Measurements from ENCODE around the gene RIOX2. TPM values are rescaled to one million over a fixed set of nuclear protein-coding genes. Genes with fewer than 3 reads are reported as not detected.

Gene RIOX2
- total RNA-seq, 1 donor from 2014 or later, result 24.0 TPM

DNA sequence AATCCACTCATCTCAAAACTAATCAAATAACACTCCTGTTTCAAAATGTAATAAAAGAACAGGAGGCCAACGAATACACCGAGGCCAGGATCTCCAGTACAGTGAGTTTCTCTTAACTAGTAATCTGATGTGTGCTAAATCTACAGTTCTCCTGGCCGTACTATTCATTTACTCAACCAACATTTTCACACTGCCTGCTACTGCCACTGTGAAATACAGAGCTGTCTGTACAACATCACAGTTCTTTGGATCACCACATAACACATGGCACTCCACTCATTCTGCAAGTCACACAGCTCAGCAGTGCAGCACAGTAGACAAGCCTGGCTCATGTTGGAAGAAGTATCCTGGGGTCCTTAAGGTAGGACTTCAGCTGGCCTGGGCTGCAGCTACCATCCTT, 21.9 kb downstream of the RIOX2 start:
- no peak for DNase-seq (ENCODE audit: extremely low spot score, unreplicated experiment)
- Mint-ChIP-seq H3K27ac (ENCODE audit: unreplicated experiment) (no peak overlapping the region), H3K9me3 (ENCODE audit: unreplicated experiment) (no peaks in the 10 kb centered on the region), H3K4me1 (ENCODE audit: unreplicated experiment) (no peaks in the 10 kb centered on the region), H3K4me3 (ENCODE audit: unreplicated experiment) (no peak overlapping the region), H3K36me3 (ENCODE audit: unreplicated experiment) (peaks cover 54% of the 10 kb centered on the region), H3K27me3 (ENCODE audit: unreplicated experiment) (no peaks in the 10 kb centered on the region)
- TF ChIP-seq, protein P1, sequence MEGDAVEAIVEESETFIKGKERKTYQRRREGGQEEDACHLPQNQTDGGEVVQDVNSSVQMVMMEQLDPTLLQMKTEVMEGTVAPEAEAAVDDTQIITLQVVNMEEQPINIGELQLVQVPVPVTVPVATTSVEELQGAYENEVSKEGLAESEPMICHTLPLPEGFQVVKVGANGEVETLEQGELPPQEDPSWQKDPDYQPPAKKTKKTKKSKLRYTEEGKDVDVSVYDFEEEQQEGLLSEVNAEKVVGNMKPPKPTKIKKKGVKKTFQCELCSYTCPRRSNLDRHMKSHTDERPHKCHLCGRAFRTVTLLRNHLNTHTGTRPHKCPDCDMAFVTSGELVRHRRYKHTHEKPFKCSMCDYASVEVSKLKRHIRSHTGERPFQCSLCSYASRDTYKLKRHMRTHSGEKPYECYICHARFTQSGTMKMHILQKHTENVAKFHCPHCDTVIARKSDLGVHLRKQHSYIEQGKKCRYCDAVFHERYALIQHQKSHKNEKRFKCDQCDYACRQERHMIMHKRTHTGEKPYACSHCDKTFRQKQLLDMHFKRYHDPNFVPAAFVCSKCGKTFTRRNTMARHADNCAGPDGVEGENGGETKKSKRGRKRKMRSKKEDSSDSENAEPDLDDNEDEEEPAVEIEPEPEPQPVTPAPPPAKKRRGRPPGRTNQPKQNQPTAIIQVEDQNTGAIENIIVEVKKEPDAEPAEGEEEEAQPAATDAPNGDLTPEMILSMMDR (IDR thresholded peaks at IDR 0.05), result no peak

DNA sequence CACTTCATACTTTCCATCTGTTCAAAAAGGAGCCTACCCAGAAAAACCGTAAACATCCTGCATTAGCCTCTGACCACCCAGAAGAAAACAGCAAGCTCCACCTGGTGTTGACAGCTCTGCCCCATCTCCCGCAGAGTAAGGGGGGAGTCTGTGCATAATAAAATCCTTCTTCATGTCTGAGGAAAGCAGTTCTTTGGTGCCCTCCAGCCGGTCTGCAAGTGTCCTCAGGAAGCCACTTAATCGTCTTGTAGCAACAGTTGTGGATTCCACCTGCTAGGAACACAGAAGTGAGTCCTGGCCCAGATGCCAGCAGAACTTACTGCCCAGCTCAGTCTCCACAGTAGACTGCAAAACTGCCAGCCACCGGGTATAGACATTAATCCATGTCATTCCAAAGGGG, 22.5 kb downstream of the RIOX2 start:
- Mint-ChIP-seq H3K36me3 (ENCODE audit: unreplicated experiment) (peaks cover 51% of the 10 kb centered on the region), H3K9me3 (ENCODE audit: unreplicated experiment) (no peaks in the 10 kb centered on the region), H3K27ac (ENCODE audit: unreplicated experiment) (no peak overlapping the region)

DNA sequence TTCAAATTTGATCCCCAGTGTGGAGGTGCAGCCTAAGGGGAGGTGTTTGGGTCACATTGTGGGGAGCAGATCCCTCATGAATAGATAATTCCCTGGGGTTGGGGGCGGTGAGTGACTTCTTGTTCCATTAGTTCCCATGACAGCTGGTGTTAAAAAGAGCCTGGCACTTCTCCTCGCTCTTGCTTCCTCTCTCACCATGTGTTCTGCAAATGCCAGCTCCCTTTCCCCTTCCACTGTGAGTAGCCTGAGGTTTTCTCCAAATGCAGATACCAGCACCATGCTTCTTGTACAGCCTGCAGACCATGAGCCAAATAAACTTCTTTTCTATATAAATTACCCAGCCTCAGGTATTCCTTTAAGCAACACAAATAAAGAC, 23.1 kb downstream of the RIOX2 start:
- TF ChIP-seq, protein P1 (IDR thresholded peaks at IDR 0.05), result no peak
- Mint-ChIP-seq H3K9me3 (ENCODE audit: unreplicated experiment) (no peaks in the 10 kb centered on the region), H3K27me3 (ENCODE audit: unreplicated experiment) (no peaks in the 10 kb centered on the region), H3K4me3 (ENCODE audit: unreplicated experiment) (no peak overlapping the region), H3K27ac (ENCODE audit: unreplicated experiment) (no peak overlapping the region), H3K36me3 (ENCODE audit: unreplicated experiment) (peaks cover 50% of the 10 kb centered on the region), H3K4me1 (ENCODE audit: unreplicated experiment) (peaks cover 2% of the 10 kb centered on the region)
- no peak for DNase-seq (ENCODE audit: extremely low spot score, unreplicated experiment)

More for the DNA sequence above, 22.5 kb downstream of the RIOX2 start:
- Mint-ChIP-seq H3K4me1 (ENCODE audit: unreplicated experiment) (no peaks in the 10 kb centered on the region), H3K4me3 (ENCODE audit: unreplicated experiment) (no peak overlapping the region), H3K27me3 (ENCODE audit: unreplicated experiment) (no peaks in the 10 kb centered on the region)
- TF ChIP-seq, protein P1 (IDR thresholded peaks at IDR 0.05), result no peak
- DNase-seq (ENCODE audit: extremely low spot score, unreplicated experiment), result no peak

DNA sequence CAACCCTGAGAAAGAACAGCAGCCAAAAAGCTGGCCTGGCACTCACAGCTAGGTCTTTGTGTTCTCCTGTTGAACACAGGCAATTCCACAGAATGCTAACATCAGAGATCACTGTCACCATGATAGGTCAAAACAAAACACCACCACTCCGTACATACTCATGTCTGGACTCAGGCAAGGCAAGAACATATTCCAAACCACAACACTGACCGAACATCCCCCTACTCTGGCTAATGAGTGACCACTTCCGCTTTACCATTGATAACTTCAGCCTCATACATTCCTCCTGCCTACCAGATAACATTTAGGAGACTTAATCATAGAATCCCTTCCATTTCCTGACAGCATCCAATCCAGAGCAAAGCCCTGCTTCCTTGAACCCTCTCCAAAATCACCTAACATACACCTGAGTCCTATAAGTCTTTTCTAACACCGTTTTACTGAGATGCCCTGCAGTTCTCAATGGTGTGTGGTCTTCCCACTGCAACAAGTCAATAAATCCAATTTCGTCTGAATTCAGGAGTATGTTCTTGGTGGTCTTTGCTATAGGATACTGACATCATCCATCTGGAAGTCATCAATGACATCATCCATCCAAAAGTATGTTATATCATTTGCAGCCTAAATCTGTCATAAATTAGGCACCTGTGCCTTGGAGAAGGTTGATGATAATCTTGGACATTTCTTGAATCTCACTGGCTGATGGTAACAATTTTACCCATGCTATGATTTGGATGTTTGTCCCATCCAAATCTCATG, 23.7 kb downstream of the RIOX2 start:
- Mint-ChIP-seq H3K36me3 (ENCODE audit: unreplicated experiment) (peaks cover 52% of the 10 kb centered on the region), H3K4me1 (ENCODE audit: unreplicated experiment) (peaks cover 6% of the 10 kb centered on the region), H3K9me3 (ENCODE audit: unreplicated experiment) (no peaks in the 10 kb centered on the region), H3K27ac (ENCODE audit: unreplicated experiment) (no peak overlapping the region), H3K4me3 (ENCODE audit: unreplicated experiment) (no peak overlapping the region), H3K27me3 (ENCODE audit: unreplicated experiment) (no peaks in the 10 kb centered on the region)
- DNase-seq (ENCODE audit: extremely low spot score, unreplicated experiment), result no peak
- TF ChIP-seq, protein P1 (IDR thresholded peaks at IDR 0.05), result no peak

DNA sequence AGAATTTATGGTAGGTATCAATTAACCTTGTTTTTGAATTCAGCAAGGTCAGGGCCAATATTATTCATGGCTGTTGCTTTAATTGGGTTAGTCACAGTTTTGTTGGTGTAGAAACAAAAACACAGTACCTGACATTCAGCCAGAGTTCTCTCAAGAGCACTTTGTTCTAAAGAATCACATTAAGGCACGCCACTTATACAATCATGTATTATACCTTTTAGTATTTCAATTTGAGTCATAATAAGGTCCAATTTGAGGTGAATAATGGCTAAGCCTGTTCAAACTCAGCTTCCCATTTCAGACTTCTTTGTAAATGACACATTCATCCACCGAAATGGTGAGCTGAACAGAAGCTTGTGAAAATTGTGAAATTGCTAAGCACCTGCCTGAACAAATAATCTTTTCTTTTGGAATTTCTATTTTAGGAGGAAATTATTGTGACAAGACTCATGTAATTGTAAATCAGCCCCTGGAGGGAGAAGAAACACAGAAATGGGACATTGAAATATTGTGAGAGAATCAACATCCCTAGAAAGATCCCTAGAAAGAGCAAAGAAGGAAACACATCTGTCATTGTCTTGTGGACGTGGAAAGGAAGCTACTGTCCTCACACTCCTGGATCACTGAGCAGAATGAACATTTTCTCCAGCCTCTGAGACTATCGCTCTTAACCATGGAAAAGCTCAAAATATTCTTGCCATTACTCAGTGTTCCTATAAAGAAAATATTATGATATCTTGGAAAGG, 29.3 kb downstream of the RIOX2 start:
- Mint-ChIP-seq H3K4me3 (ENCODE audit: unreplicated experiment) (no peak overlapping the region), H3K36me3 (ENCODE audit: unreplicated experiment) (peaks cover 31% of the 10 kb centered on the region), H3K27ac (ENCODE audit: unreplicated experiment) (no peak overlapping the region), H3K27me3 (ENCODE audit: unreplicated experiment) (no peaks in the 10 kb centered on the region), H3K9me3 (ENCODE audit: unreplicated experiment) (no peaks in the 10 kb centered on the region), H3K4me1 (ENCODE audit: unreplicated experiment) (peaks cover 15% of the 10 kb centered on the region)
- TF ChIP-seq, protein P1 (IDR thresholded peaks at IDR 0.05), result no peak
- DNase-seq (ENCODE audit: extremely low spot score, unreplicated experiment), result no peak
